H1 (cell line): ENCODE data around the gene PTPRG. TPM values are rescaled to one million over a fixed set of nuclear protein-coding genes. Genes with fewer than 3 reads are reported as not detected.

ENCODE experiments used
- CTCF ChIA-PET: fragments of 300-600 bp; sonication (Branson Sonifier 250); formaldehyde crosslinking; loops from one replicate; lab custom pipeline; 2021; ENCODE audit not compliant: partially characterized antibody; lab: Charles Lee
- POLR2A ChIA-PET: fragments of 300-600 bp; sonication (Branson Sonifier 250); formaldehyde crosslinking; loops from one replicate; lab custom pipeline; 2021; ENCODE audit warnings: inconsistent platforms; ENCODE audit not compliant: partially characterized antibody; lab: Charles Lee
- DNase-seq, 2 experiments: peaks; one replicate each; pipeline versions ENCODE4 v3.0.0 to v3.0.0-alpha.2; 2010 to 2022; ENCODE audit warnings: low spot score in 2 of 2, low read depth in 1 of 2, mixed read lengths in 1 of 2
- FAIRE-seq: peaks from 2 replicates; lab custom pipeline; 2011; peaks lifted over from hg19 to GRCh38; lab: Jason Lieb, UNC
- H2AFZ ChIP-seq: 2 replicates; pipeline ENCODE4 v1.8.1; 2012; ENCODE audit warnings: low read length, inconsistent platforms
- H2AK5ac ChIP-seq: 2 replicates; pipeline ENCODE4 v1.6.1; 2013; ENCODE audit warnings: low read depth, low read length
- H2BK120ac ChIP-seq: replicated peaks from 2 replicates; pipeline ENCODE3; 2013; ENCODE audit warnings: low read depth, low read length, inconsistent platforms
- H2BK12ac ChIP-seq: 2 replicates; pipeline ENCODE4 v1.6.1; 2013; ENCODE audit warnings: low read depth, low read length
- H2BK15ac ChIP-seq: 2 replicates; pipeline ENCODE4 v1.6.1; 2013; ENCODE audit warnings: low read length
- H2BK20ac ChIP-seq: 2 replicates; pipeline ENCODE4 v1.6.1; 2013; ENCODE audit warnings: low read length
- H2BK5ac ChIP-seq: 2 replicates; pipeline ENCODE4 v1.6.1; 2013; ENCODE audit warnings: low read depth, low read length
- H3K14ac ChIP-seq: 2 replicates; pipeline ENCODE4 v1.6.1; 2013; ENCODE audit warnings: inconsistent platforms; ENCODE audit not compliant: insufficient read length
- H3K18ac ChIP-seq: 2 replicates; pipeline ENCODE4 v1.6.1; 2013; ENCODE audit warnings: low read length; ENCODE audit errors: extremely low read depth
- H3K23ac ChIP-seq: 2 replicates; pipeline ENCODE4 v1.6.1; 2013; ENCODE audit warnings: inconsistent platforms; ENCODE audit not compliant: insufficient read length
- H3K23me2 ChIP-seq: 2 replicates; pipeline ENCODE4 v1.6.1; 2013; ENCODE audit warnings: low read depth, low read length
- H3K27ac ChIP-seq: 2 replicates; pipeline ENCODE4 v1.6.1; 2011; ENCODE audit warnings: low read depth, low read length, inconsistent platforms
- H3K27me3 ChIP-seq, 4 experiments: replicated peaks in 1 of 4; 1 replicate in 1 of 4; 2 replicates in 3 of 4; pipeline versions ENCODE4 v1.6.1 to v1.8.1; 2011 to 2013; ENCODE audit warnings: low read length in 3 of 4, mild to moderate bottlenecking in 3 of 4, inconsistent platforms in 2 of 4, mixed read lengths in 2 of 4, moderate library complexity in 1 of 4; ENCODE audit not compliant: control insufficient read depth in 3 of 4, insufficient read depth in 3 of 4; ENCODE audit errors: extremely low read depth in 1 of 4
- H3K36me3 ChIP-seq, 4 experiments: 2 replicates each; pipeline versions ENCODE4 v1.6.1 to v1.8.1; 2011 to 2013; ENCODE audit warnings: mild to moderate bottlenecking in 4 of 4, low read length in 3 of 4, moderate library complexity in 2 of 4, control low read depth in 1 of 4, inconsistent platforms in 1 of 4; ENCODE audit not compliant: insufficient read depth in 4 of 4, control insufficient read depth in 2 of 4
- H3K4ac ChIP-seq: replicated peaks from 2 replicates; pipeline ENCODE3; 2013; ENCODE audit warnings: low read length, low read depth, mixed read lengths, inconsistent platforms; ENCODE audit not compliant: insufficient read length
- H3K4me1 ChIP-seq, 4 experiments: replicated peaks in 1 of 4; 1 replicate in 1 of 4; 2 replicates in 3 of 4; pipeline versions ENCODE4 v1.6.1 to v1.8.1; 2011 to 2013; ENCODE audit warnings: low read length in 3 of 4, inconsistent platforms in 2 of 4, mixed read lengths in 1 of 4; ENCODE audit not compliant: insufficient read depth in 4 of 4, control insufficient read depth in 3 of 4
- H3K4me2 ChIP-seq, 2 experiments: 2 replicates each; pipeline versions ENCODE4 v1.6.1 to v1.8.1; 2011 to 2013; ENCODE audit warnings: low read depth in 2 of 2, low read length in 2 of 2, control low read depth in 1 of 2, inconsistent platforms in 1 of 2, mild to moderate bottlenecking in 1 of 2; ENCODE audit not compliant: insufficient read depth in 1 of 2
- H3K4me3 ChIP-seq, 4 experiments: fragments of 200-600, 300-600 bp in 1 of 4; sonication (generic), shearing (Covaris generic), sonication (Bioruptor Twin) in 1 of 4; 2 replicates each; pipeline versions ENCODE4 v1.5.1 to v1.8.1; 2011 to 2016; ENCODE audit warnings: low read length in 4 of 4, low read depth in 3 of 4, control low read depth in 2 of 4, inconsistent platforms in 2 of 4, mild to moderate bottlenecking in 2 of 4, mixed read lengths in 1 of 4, moderate library complexity in 1 of 4; ENCODE audit not compliant: insufficient read depth in 2 of 4; ENCODE audit errors: extremely low read depth in 1 of 4
- H3K56ac ChIP-seq: replicated peaks from 2 replicates; pipeline ENCODE3; 2013; ENCODE audit warnings: low read depth, mild to moderate bottlenecking, mixed read lengths, low read length, inconsistent platforms; ENCODE audit not compliant: insufficient read length
- H3K79me1 ChIP-seq: 2 replicates; pipeline ENCODE4 v1.6.1; 2013; ENCODE audit warnings: low read depth, low read length, control low read depth
- H3K79me2 ChIP-seq, 2 experiments: 2 replicates each; pipeline versions ENCODE4 v1.6.1 to v1.8.1; 2012 to 2013; ENCODE audit warnings: low read length in 2 of 2, mild to moderate bottlenecking in 2 of 2, inconsistent platforms in 1 of 2; ENCODE audit not compliant: insufficient read depth in 2 of 2, control insufficient read depth in 1 of 2
- H3K9ac ChIP-seq, 4 experiments: replicated peaks in 1 of 4; 1 replicate in 1 of 4; 2 replicates in 3 of 4; pipeline versions ENCODE4 v1.6.1 to v1.8.1; 2011 to 2013; ENCODE audit warnings: low read depth in 3 of 4, low read length in 3 of 4, control low read depth in 2 of 4, mild to moderate bottlenecking in 2 of 4, moderate library complexity in 2 of 4, inconsistent platforms in 1 of 4; ENCODE audit errors: extremely low read depth in 1 of 4
- H3K9me3 ChIP-seq, 2 experiments: 2 replicates each; pipeline versions ENCODE4 v1.6.1 to v1.8.1; 2012 to 2013; ENCODE audit warnings: mild to moderate bottlenecking in 2 of 2, moderate library complexity in 2 of 2, control low read depth in 1 of 2, inconsistent platforms in 1 of 2, low read depth in 1 of 2, low read length in 1 of 2, mixed read lengths in 1 of 2; ENCODE audit not compliant: insufficient read depth in 2 of 2
- H4K20me1 ChIP-seq, 2 experiments: replicated peaks in 1 of 2; 2 replicates each; pipeline versions ENCODE3 to v1.8.1; 2011 to 2013; ENCODE audit warnings: inconsistent platforms in 2 of 2, low read length in 2 of 2, mild to moderate bottlenecking in 1 of 2; ENCODE audit not compliant: insufficient read depth in 2 of 2, control insufficient read depth in 1 of 2
- H4K5ac ChIP-seq: 2 replicates; pipeline ENCODE4 v1.6.1; 2013; ENCODE audit warnings: low read length, low read depth, mixed read lengths, inconsistent platforms; ENCODE audit not compliant: insufficient read length
- H4K8ac ChIP-seq: 2 replicates; pipeline ENCODE4 v1.8.0; 2013; ENCODE audit warnings: mild to moderate bottlenecking, moderate library complexity, low read length, inconsistent platforms; ENCODE audit not compliant: insufficient read depth; ENCODE audit errors: extremely low read depth
- H4K91ac ChIP-seq: replicated peaks from 2 replicates; pipeline ENCODE3; 2013; ENCODE audit warnings: low read length, mixed read lengths, inconsistent platforms; ENCODE audit not compliant: insufficient read length
- BRCA1 ChIP-seq: IDR thresholded peaks from 2 replicates; pipeline ENCODE4 v1.6.1; 2012; ENCODE audit warnings: low read depth, low read length, improper control_type of control experiment
- CREB1 ChIP-seq: IDR thresholded peaks from 2 replicates; pipeline ENCODE4 v1.6.1; 2012; ENCODE audit warnings: inconsistent platforms
- FOSL1 ChIP-seq: IDR thresholded peaks from 2 replicates; pipeline ENCODE4 v1.6.1; 2011; ENCODE audit warnings: mild to moderate bottlenecking, low read depth, low read length, moderate library complexity; ENCODE audit not compliant: insufficient read depth
- HDAC6 ChIP-seq: IDR thresholded peaks from one replicate; pipeline ENCODE4 v1.7.1; 2012; ENCODE audit warnings: low read depth, mild to moderate bottlenecking, inconsistent platforms, low read length, moderate library complexity
- JUN ChIP-seq: IDR thresholded peaks from 2 replicates; pipeline ENCODE4 v1.6.1; 2011; ENCODE audit warnings: low read depth, mild to moderate bottlenecking, improper control_type of control experiment, low read length
- POLR2AphosphoS5 ChIP-seq: IDR thresholded peaks from 2 replicates; pipeline ENCODE4 v1.6.1; 2011; ENCODE audit warnings: low read depth, low read length
- RBBP5 ChIP-seq: IDR thresholded peaks from 2 replicates; pipeline ENCODE4 v1.7.1; 2012; ENCODE audit warnings: low read depth, mild to moderate bottlenecking, inconsistent platforms, low read length, moderate library complexity, borderline replicate concordance
- RXRA ChIP-seq: IDR thresholded peaks from 2 replicates; pipeline ENCODE4 v1.6.1; 2011; ENCODE audit warnings: low read depth, mild to moderate bottlenecking, low read length, moderate library complexity; ENCODE audit not compliant: insufficient read depth
- SIN3A ChIP-seq, 2 experiments: IDR thresholded peaks in 1 of 2; conservative IDR thresholded peaks in 1 of 2; 2 replicates each; pipeline ENCODE4 v1.6.1; 2011 to 2012; ENCODE audit warnings: low read length in 2 of 2, improper control_type of control experiment in 1 of 2, low read depth in 1 of 2, mild to moderate bottlenecking in 1 of 2
- SIX5 ChIP-seq: IDR thresholded peaks from 2 replicates; pipeline ENCODE4 v1.6.1; 2011; ENCODE audit warnings: mild to moderate bottlenecking, low read depth, low read length
- SP2 ChIP-seq: IDR thresholded peaks from 2 replicates; pipeline ENCODE4 v1.6.1; 2012; ENCODE audit warnings: mild to moderate bottlenecking, low read length, inconsistent platforms
- SRF ChIP-seq: IDR thresholded peaks from 2 replicates; pipeline ENCODE4 v1.6.1; 2011; ENCODE audit warnings: mild to moderate bottlenecking, low read depth, low read length, moderate library complexity
- TAF1 ChIP-seq: IDR thresholded peaks from 2 replicates; pipeline ENCODE4 v1.6.1; 2011; ENCODE audit warnings: mild to moderate bottlenecking, low read depth, low read length
- WGBS, 2 experiments: shearing (Covaris generic) in 1 of 2; methylation state at CpG; one replicate each; pipeline versions ENCODE4 v1.1.6 to v1.1.7; 2013 to 2015; ENCODE audit warnings: low lambda C conversion rate in 2 of 2, mixed read lengths in 2 of 2, inconsistent platforms in 1 of 2, low coverage in 1 of 2, missing lambda C conversion rate in 1 of 2; ENCODE audit not compliant: insufficient replicate concordance in 2 of 2, insufficient coverage in 1 of 2, insufficient read length in 1 of 2; ENCODE audit errors: extremely low coverage in 1 of 2, missing lambda C conversion rate in 1 of 2; 5-methylcytosine and 5-hydroxymethylcytosine counted together
- polyA plus RNA-seq, 7 experiments: library from polyadenylated mRNA; depleted of rRNA in 3 of 7; stranded (reverse) in 5 of 7; unstranded in 2 of 7; fragments of >200 nt in 5 of 7; fragments of 200-250 nt in 2 of 7; gene quantifications; 1 replicate in 5 of 7; 2 replicates in 1 of 7; 4 replicates in 1 of 7; pipeline versions ENCODE4 v1.2.1 to v1.2.3, GENCODE V29; 2011 to 2013; ENCODE audit warnings: missing spikeins in 2 of 7, mixed read lengths in 2 of 7
- total RNA-seq: library from RNA; stranded (reverse); fragmentation: NEBNext Ultra II Directional; extraction: Animal tissue kit (Norgen Biotek cat#: 25700); gene quantifications from 2 replicates; pipeline ENCODE4 v1.2.1, GENCODE V29; 2021
- TF ChIP-seq, protein P1 (sequence below): IDR thresholded peaks from 2 replicates; pipeline ENCODE4 v1.6.1; 2012; ENCODE audit warnings: low read length, inconsistent platforms

The PTPRG gene
- total and polyA plus RNA-seq, 2 of the 8 experiments (the other 6 are each of a cell fraction or from before 2014, with no cell fraction given), result 23.3 to 96.2 TPM

DNA sequence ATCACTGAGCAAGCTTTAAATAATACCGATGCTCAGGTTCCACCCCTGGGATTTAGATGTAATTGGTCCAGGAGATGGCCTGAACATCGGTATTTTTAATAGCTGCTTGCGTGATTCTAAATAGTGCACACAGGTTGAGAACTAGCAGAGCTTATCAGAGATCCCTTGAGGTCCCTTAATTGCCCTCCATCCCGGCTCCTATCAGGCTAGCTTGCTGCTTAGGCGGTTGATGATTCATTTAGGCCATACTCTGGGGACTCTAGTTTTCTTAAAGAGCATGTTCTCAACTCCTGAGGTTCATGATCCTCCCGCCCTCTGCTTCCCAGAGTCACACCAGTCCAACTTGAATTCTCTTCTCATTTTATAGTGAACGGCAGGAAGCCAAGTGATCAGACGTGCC is 531.7 kb downstream of the PTPRG start:
- Histone ChIP-seq H4K8ac (no peak overlapping the region), H2BK5ac (no peak overlapping the region), H3K23me2 (no peaks in the 10 kb centered on the region), H2AFZ (no peak overlapping the region), H2BK20ac (no peak overlapping the region), H3K27me3 (no peaks in the 10 kb centered on the region), H3K79me1 (no peaks in the 10 kb centered on the region; the same call in 1 of the 2 replicates), H3K4me2 (no peak overlapping the region), H4K5ac (no peak overlapping the region), H2BK120ac (no peak overlapping the region), H3K36me3 (no peaks in the 10 kb centered on the region), H3K79me2 (peaks cover 0 to 4% of the 10 kb centered on the region in 2 experiments; a peak in 2 of 4 replicates), H2AK5ac (no peak overlapping the region), H3K4me1 (no peaks in the 10 kb centered on the region), H3K9me3 (no peaks in the 10 kb centered on the region), H2BK12ac (no peak overlapping the region), H3K4me3 (no peak overlapping the region), H3K14ac (no peak overlapping the region), H2BK15ac (no peak overlapping the region), H3K27ac (no peak overlapping the region), H3K18ac (no peak overlapping the region), H3K9ac (no peak overlapping the region), H3K23ac (no peak overlapping the region), H4K91ac (no peak overlapping the region), H4K20me1 (no peaks in the 10 kb centered on the region), H3K4ac (no peak overlapping the region), H3K56ac (no peak overlapping the region)
- ChIA-PET POLR2A (no interaction called here), CTCF (interaction anchor here (0.6 to 1.6 kb wide), 2 partner anchors 47 to 97 kb away, joined by 3 read pairs; no protein-coding TSS in a partner anchor)
- FAIRE-seq (no peak), DNase-seq (no peak)
- 92% methylated on average over 8 of the region's 8 CpGs; no CpG with 5 or more reads in 1 of the 2 experiments for WGBS, 2 experiments
- TF ChIP-seq RBBP5 (no peak), POLR2AphosphoS5 (no peak), HDAC6 (no peak), SP2 (no peak), RXRA (no peak), FOSL1 (no peak), JUN (no peak), BRCA1 (no peak), SIN3A (conservative IDR thresholded peaks at IDR 0.05 in 1 of 2, IDR thresholded peaks at IDR 0.05 in 1 of 2; ENCODE audit: low read depth in 1 of 2, low read length in 2 of 2) (no peak), SRF (no peak), SIX5 (no peak), TAF1 (no peak), CREB1 (no peak)
- TF ChIP-seq, protein P1, sequence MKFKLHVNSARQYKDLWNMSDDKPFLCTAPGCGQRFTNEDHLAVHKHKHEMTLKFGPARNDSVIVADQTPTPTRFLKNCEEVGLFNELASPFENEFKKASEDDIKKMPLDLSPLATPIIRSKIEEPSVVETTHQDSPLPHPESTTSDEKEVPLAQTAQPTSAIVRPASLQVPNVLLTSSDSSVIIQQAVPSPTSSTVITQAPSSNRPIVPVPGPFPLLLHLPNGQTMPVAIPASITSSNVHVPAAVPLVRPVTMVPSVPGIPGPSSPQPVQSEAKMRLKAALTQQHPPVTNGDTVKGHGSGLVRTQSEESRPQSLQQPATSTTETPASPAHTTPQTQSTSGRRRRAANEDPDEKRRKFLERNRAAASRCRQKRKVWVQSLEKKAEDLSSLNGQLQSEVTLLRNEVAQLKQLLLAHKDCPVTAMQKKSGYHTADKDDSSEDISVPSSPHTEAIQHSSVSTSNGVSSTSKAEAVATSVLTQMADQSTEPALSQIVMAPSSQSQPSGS, result no peak
